T-helper 1 cell (primary cell): ENCODE data around the gene GNAS-AS1.
"Not testable (repeated sequence)": the region's sequence is repeated elsewhere in the genome, so short reads cannot be mapped to it uniquely, and the experiment has no call there.

Experiments used
- DNase-seq, 5 donors: peaks; one replicate each; pipeline ENCODE4 v3.0.0-alpha.2; 2012 to 2020

The GNAS-AS1 gene

DNA sequence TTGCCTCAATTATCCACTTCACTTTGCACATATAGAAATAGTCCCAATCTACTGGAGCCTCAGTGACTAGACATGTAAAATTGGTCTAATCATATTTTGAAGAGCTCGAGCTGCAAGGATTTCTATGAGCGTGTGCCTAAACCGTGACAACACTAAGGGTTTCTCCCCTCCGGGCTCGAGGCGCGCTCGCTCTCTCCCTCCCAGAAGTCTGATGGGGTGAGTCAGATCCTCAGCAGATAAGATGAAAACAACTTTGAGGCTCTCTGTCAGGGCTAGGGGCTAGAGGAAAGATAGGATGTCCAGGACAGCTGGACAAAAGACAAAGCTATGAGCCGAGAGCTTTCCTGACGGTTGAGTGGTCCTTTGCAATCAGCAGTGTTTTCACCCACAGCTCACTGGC is 16.8 kb downstream of the GNAS-AS1 start:
- no peak for DNase-seq

DNA sequence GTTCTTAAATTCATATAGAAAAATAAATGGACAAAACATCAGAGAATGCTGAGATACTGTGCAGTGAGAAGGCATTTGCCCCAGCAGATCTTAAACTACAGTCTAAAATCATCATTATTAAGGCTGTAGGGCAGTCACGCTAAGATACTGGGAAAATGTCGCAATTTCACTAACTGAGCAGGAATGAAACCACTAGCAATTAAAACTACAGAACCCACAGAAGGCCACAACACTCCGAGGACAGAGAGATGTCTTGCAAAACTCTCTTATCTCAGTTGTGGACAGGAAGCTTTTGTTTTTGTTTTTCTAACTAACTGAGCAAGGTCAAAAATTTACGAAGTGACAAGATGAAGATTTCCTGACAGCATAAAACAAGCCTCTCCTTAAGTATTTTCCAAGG is 18.2 kb downstream of the GNAS-AS1 start:
- no peak for DNase-seq

DNA sequence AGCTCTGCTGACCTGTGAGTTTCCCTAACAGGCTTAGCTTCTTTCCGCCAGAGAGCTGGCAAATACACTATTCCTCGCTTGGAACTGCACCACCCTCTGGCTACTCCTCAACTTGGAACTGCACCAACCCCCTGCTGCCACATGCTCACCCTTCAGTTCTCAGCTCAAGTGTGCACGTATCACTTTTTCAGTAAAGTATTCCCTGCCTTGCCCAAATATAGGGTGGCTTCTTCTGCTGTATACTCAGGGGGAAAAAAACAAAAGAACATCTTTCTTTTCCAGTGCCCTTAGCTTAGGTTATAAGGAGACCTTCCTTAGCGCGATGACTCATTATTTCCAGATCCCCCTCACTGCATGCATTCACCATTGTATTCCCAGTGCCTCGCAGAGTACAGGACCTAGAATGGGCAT is 21.2 kb downstream of the GNAS-AS1 start:
- DNase-seq: no peak

DNA sequence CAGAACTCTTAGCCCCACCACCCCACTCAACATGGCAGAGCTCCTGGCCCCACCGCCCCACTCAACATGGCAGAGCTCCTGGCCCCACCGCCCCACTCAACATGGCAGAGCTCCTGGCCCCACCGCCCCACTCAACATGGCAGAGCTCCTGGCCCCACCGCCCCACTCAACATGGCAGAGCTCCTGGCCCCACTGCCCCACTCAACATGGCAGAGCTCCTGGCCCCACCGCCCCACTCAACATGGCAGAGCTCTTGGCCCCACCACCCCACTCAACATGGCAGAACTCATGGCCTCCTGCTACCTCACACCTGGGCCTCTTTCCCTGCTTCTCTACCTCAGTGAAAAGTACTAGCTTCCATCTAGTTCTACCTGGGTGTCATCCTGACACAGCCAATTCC is 21.9 kb downstream of the GNAS-AS1 start:
- not testable (repeated sequence) for DNase-seq

DNA sequence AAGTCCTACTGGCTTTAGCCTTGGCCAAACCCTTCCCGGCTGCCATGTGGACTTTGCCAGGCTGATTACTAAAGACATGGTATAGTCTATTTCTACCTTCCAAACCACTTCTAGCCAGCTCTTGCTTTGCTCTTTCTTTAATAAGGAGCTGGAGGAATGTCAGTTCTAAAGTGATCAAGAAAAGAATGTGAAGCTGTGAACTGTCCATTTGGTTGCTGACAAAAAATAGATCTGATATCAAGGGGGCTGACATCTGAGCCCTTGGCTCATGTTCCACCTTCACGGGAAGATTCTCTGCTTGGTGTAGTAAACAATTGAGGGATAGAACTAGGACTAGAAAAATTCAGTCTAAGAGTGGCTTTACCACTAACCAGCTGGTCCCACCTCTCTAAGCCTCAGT is 22.6 kb downstream of the GNAS-AS1 start:
- DNase-seq: no peak

DNA sequence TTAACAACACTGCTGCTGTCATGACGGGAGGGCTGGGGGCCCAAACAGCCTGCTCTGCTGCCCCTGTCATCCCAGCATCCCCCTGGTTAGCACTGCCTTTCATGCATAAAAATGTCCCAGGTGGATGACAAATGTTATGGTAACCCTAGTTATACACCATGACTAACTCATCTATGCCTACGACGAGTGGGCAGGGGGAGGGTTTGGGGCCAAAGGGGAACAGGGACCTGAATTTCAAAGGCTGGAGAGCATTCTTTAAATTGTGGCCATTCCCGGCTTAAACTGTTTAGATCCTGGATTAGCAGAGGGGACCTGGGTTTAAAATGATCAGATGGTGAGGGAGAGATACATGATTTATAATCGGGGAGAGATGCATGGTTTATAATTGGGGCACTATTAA is 24.4 kb downstream of the GNAS-AS1 start:
- DNase-seq: no peak

DNA sequence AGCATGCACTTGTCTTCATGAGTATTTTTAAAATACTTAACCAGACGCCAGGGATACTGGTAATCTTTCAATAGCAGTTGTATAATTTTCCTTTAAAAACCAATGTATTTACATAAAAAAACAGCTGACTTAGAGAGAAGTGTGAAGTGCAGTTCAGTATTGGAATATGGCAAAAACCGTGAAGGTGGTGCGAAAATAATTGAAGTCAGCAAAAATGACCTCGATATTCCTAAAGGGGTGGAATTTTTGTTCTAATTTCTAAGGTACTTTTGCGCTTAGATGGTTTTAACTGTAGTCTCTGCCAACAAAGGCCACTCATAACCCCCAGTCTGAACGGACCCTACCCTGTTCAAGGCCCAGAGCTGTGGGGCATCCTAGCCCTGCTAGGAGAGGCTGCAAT is 25.3 kb downstream of the GNAS-AS1 start:
- no peak for DNase-seq

DNA sequence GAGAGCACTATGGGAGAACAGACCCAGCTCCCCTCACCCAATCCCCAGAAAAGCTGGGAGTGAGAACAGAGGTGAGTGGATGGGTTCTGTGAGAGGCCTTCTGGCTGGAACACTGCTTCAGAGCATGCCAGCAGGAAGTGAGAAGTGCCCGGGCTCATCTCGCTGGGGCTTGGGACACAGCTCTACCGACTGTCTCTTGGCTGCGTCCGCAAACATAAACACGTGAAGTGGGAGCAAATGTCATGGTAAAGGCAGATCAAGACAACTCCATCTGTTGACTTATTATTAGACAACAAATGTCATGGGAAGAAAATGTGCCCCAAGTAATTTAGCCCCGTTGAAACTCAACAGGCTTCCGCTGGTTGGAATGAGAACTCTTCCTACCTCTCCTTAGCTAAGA is 25.9 kb downstream of the GNAS-AS1 start:
- no peak for DNase-seq

DNA sequence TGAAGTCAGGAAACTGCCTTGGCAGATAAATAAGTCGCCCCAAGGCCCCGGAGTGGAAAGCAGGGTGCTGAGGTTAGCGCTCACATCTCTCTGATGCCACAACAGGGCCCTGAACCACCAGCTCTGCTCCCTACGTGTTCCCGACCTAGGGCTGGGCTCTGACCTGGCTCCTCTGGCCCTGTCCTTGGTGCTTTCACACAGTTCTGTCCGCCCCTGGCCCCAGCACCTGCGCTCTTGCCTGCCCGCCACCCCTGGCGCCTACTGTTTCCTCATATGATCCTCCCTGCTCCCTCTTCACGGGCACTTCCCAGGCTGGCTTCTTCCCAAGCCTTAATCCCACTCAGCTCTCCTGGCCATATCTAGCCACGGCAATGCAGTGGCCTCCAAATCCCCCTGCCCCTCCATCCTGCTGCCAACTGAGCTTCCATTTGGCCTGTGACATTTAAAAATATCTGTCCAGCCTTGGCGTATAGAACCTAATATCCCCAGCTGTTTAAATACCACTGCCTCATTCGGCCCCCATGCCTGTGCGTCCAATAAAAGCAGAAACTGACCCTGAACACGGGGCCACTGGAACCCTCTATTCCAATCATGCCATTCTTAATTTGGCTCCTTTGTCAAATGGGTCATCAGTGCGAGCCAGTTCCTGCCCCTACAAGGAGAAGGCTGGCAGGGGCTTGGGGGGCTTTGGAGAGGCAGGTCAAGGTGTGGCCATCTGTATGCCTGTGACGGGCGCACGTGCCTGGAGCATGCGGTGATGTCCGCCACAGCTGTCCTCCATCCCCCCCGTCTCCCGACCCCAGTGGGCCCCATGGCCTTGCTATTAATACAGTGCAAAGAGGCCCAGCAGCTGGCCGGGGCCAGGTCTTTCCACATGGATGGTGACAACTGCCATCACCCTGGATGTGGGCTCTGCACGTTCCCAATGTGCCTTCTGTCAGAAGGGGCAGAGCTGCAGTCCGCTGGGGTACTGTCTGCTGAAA is 27.7 kb downstream of the GNAS-AS1 start:
- no peak for DNase-seq

DNA sequence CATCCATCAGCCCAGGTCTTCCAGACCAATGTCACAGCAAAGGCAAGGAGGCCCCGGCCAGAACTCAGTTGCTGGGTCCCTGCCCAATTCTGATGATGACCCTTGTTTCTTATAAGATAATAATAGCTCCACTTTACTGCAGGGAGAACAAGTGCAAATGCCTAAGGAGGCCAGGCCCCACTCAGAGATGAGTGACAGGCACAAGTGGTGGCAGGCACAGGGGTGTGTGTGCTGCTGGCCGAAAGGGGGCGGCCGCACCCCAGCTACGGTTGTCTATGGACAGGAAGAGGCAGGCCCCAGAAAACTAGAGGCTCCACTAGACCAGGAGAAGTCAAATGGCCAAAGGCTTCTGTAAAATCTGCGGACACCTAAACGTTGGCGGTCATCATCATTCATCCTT is 28.6 kb downstream of the GNAS-AS1 start:
- no peak for DNase-seq

DNA sequence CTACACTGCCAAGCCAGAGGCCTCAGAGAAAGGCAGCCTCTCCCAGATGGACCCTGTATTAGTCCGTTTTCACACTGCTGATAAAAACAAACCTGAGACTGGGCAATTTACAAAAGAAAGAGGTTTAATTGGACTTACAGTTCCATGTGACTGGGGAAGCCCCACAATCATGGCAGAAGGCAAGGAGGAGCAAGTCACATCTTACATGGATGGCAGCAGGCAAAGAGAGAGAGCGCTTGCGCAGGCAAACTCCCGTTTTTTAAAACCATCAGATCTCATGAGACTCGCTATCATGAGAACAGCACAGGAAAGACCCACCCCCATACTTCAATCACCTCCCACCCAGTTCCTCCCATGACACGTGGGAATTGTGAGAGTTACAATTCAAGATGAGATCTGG is 30.2 kb downstream of the GNAS-AS1 start:
- not testable (repeated sequence) for DNase-seq

DNA sequence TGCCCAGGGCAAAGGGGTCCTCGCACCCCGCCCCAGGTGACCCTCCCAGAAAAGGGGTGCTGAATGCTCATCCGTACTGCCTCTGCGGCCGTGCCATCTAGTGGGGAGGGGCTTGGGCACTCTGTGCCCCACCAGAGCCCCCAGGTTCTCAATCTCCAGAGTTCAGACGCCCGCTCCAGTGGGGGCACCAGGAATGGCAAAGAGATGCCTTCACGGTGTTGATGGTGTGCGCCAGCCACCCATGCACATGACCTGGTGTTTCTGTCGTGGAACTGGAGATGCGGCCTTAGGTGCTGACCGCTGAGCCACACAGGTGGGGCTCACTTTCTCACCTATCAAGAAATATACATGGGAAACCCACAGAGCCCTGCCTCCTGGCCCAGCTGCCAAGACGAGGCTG is 30.8 kb downstream of the GNAS-AS1 start:
- no peak for DNase-seq

DNA sequence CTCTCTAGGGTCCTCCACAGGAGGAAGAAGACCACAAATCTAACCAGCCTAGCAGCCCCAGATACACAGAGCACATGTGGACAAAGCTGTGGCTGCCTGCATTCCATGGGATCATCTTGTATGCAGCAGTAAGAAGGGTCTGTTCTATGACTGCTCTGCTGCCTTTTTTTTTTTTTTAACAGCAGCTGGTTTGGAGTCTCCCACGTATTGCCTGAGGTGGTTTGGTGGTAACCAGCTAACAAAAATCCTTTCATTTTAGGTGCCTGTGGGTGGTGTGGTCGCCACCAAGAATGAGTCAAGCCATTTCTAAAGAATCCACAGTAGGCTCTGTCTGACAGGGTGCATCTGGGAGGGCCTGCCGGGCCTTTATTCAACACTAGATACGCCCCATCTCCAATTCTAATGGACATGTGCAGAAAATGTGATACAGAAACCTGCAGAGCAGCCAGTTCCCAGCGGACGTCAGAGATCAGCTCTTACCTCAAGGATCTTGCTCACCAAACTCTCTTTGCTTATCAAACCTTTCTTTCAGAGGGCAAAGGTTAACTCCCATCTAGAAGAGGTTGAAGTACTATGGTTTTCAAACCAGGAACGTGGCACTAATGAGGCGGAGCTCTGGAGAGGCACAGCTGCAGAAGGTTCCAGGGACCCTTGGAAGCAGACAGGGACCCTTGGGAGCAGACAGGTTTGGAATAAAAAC is 32.0 kb downstream of the GNAS-AS1 start:
- DNase-seq: peak in 1 of 5 donors; percentile 63

DNA sequence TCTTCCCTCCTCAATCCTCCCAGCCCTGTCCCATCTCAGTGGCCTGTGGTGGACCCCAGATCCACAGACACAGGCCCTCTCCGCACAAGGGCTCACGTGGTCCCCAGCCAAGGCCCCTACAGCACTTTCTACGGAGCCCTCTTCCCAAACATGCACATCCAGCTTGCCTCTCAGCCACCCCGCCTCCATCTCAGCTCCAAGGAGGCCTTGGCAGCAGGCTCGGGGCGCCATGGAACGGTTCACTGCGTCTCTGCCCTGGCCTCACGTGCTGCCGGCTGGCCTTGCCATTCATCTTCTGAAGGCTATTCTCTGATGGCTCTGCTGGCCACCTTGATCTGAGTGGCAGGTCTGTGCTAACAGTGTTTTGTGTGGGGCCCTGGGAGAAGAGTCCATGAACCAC is 33.0 kb downstream of the GNAS-AS1 start:
- no peak for DNase-seq

DNA sequence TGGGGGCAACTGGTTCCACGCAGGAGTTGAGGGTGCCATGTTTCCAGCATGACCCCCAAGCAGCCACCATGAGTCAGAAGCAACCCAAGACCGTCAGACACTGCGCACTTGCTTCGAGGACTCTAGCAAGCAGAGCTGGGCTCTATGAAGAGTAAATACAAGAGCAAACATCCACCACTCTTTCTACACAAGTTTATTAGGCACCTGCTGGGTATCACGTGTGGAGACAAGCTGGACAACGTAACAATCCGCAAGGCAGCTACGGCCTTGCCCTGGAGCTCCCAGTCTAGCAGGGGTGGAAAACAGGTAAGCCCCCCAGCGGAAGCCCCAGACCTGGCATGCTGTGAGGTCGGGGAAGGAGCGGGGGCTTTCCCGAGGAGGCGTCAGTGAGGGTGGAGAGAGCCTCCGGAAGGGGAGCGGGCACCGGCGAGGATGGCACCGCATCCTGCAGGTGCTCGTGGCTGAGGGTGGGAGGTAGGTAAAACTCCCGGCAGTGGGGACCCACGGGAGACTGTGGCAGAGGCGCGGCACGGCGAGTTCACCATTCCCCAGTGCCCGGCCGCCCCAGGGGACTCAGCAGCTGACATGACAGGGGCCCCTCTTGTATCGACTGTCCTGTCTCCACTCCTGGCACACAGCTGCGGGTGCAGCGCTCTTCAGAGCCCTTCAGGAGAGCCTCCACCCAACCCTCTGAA is 33.6 kb downstream of the GNAS-AS1 start:
- no peak for DNase-seq

DNA sequence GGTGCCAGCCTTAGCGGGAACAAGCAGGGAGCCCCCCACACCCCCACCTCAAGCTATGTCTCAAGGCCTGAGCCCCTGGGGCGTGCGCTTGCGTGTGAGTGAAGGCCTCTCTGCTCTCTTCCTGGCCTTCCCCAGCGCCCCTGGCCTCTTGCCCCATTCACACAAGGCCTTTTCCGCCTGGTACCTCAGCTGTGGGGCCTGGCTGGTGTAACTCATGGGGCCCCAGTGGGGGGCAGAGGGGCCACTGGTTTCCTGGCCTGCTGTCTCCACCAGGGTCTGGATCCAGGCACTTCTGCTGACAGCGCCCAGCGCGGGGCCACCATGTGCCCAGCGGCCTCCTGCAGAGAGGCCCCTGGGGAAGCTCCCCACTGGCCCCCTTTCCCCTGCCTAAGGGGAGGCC is 34.7 kb downstream of the GNAS-AS1 start:
- DNase-seq: no peak

DNA sequence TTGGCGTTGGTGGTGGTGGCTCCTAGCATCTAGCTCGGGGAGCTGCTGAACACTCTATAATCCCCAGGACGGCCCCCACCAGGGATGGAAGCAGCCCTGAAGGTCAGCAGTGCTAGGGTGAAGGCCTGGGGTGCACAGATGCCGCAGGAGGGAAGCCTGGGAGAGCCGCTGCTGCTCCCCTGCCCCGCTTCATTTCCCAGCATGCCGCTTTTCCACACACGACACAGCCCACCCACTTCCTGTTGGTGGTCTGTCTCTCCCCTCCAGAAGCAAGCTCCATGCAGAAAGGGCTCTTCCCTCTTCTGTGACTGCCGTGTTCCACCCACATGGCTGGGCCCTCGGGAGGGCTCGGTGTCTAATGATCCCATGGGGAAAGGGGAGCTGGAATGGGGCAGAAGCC is 35.3 kb downstream of the GNAS-AS1 start:
- DNase-seq: no peak

DNA sequence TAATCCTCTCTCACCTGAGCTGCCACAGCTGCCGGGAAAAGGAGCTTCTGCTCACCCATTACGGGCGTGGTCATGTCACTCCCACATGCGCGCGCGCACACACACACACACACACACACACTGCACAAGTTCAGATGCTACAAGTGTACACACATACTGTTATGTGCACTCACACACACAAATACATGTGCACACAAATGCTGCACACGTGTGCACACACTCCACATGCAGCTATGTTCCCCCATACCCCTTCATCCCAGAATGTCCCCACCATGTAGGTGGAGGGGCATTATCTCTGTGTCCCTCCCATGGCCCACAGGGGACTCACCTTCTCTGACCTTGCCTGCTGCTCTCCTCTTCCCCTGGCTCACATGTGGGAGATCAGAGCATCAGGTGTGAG is 37.3 kb downstream of the GNAS-AS1 start:
- DNase-seq: no peak

DNA sequence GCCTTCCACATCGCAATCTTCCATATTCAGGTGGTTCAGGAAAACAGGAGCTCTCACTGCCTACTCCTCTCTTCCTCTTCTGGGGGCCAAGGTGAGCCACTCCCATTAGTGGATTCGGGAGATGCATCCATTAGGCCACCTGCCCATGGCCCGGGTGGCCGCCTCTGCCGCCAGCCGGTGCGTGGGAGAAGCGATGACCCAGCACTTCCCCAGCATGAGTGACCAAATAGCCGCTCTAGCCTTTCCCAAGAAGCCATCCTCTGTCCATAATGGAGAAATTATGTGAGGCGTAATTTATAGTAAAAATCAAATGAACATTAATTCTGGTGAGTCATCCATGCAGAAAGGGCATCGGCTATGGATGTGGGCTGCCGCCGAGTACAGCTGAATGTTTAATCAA is 39.4 kb downstream of the GNAS-AS1 start:
- no peak for DNase-seq

DNA sequence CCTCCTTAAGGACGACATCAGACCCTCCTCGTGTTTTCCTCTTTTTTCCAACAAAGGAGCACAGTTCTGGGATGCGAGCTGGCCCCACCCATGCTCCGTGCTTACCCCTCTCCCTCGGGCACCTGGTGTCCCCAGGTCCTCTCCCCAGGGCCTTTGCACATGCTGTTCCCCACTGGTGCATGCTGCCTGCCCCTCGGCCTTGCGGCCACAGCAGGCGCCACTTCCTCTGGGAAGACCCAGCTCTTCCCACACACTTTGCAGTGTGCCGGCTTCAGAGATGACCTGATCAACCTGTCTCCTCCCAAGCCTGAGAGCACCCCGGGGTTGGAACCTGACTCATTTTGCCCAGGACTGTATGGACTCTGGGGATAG is 39.8 kb downstream of the GNAS-AS1 start:
- DNase-seq: no peak

DNA sequence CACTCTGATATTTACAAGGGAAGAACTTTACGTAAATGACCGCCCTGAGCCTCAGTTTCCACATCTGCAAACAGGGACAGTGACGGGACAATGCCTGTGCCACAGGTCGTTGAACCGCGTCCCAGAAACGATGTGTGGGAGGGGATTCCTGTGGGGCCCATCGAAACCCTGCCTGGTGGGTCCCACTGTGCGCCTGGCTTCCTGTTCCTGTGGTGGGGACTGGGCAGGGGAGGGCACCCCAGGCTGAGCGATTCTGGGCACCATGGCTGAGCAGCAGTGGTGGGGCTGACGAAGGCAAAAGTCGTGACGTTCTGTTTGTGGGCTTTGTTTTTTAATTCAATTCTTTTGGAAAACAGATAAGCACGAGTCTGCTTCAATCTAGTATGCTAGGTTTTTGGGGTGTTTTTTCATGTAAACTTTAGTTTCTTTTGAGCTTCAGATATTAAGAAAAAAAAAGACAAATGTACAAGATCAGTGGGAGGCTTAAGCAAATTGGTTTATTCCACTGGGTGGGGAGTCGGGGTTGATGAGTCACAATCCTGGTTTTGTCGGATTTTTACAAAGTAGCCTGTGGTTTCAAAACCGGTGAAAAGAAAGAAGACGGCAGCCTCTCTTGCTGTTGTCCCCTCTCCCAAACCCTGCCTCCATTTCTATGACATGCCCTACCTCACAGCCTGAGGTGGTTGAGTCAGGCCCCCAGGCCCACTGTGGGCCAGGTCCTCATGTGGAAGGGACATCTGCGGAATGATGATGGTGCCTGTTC is 40.4 kb downstream of the GNAS-AS1 start:
- DNase-seq: peak in 1 of 5 donors; percentile 7

DNA sequence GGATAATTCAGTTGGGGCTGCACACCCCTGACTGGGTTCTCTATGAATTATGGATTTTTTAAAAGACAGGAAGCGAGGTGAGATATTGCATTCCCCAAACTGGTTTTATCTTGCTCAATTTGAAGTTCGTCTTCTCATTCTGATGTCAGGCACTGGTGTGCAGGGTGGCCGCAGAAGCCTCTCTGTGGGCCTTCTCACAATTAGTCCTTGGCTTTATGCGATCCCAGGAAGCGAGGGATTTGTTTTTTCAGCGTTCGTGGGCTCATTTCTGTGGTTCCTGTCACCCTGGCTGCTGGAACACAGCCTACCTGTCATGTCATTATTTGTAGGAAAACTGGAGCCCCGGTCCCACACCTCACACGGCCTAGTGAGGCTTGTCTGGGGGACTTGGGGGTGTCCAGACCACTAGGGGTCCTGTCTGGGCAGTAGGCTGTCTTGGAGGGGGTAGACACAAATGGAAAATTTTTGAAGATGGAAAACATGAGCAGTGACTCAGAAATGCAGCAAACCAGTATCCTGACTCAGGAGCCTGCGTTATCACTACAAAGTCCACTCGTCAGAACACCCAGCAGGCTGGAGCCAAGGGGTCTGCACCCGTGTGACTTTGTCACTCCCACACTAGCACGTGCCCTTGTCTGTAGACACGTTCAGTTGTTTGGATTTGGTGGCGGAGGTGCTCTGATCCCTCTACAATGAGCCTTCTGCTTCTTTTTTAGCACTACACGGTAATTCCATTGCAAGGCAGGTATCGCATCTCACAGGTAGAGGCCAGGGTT is 42.2 kb downstream of the GNAS-AS1 start:
- DNase-seq: no peak
